ENCODE data around the gene DNAJC27. TPM values are rescaled to one million over a fixed set of nuclear protein-coding genes. Genes with fewer than 3 reads are reported as not detected.

Gene DNAJC27
- total RNA-seq, 4 donors from 2014 or later, result 2.7 to 12.4 (median 7.8) TPM

GRCh38 chr2:24917086-24917485, 54.7 kb downstream of the DNAJC27 start:
- H3K27me3 ChIP-seq, result no peaks in the 10 kb centered on the region
- H3K27ac ChIP-seq, result no peak overlapping the region
- peaks cover 0 to 40% (median 5%) of the 10 kb centered on the region in 4 donors for H3K4me1 ChIP-seq
- TF ChIP-seq, protein P1, sequence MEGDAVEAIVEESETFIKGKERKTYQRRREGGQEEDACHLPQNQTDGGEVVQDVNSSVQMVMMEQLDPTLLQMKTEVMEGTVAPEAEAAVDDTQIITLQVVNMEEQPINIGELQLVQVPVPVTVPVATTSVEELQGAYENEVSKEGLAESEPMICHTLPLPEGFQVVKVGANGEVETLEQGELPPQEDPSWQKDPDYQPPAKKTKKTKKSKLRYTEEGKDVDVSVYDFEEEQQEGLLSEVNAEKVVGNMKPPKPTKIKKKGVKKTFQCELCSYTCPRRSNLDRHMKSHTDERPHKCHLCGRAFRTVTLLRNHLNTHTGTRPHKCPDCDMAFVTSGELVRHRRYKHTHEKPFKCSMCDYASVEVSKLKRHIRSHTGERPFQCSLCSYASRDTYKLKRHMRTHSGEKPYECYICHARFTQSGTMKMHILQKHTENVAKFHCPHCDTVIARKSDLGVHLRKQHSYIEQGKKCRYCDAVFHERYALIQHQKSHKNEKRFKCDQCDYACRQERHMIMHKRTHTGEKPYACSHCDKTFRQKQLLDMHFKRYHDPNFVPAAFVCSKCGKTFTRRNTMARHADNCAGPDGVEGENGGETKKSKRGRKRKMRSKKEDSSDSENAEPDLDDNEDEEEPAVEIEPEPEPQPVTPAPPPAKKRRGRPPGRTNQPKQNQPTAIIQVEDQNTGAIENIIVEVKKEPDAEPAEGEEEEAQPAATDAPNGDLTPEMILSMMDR (IDR thresholded peaks at IDR 0.05), result no peak
- TF ChIP-seq POLR2A (IDR thresholded peaks at IDR 0.05), result no peak
- H3K9me3 ChIP-seq, result no peaks in the 10 kb centered on the region
- no peak for DNase-seq
- H3K36me3 ChIP-seq, result no peaks in the 10 kb centered on the region
- H3K4me3 ChIP-seq, result peak overlapping the region in 1 of 4 donors; percentile 88

- Histone ChIP-seq H3K9me3 (no peaks in the 10 kb centered on the region), H3K4me1 (peaks cover 0 to 36% (median 5%) of the 10 kb centered on the region in 4 donors), H3K27ac (peak overlapping the region in 1 of 4 donors; percentile 30), H3K4me3 (no peak overlapping the region), H3K27me3 (no peaks in the 10 kb centered on the region), H3K36me3 (no peaks in the 10 kb centered on the region)
- TF ChIP-seq POLR2A (IDR thresholded peaks at IDR 0.05), result no peak
- TF ChIP-seq, protein P1 (IDR thresholded peaks at IDR 0.05), result no peak
- DNase-seq, result no peak
These were observed 56.0 kb downstream of the DNAJC27 start for GRCh38 chr2:24915796-24916195.

GRCh38 chr2:24915175-24915574, 56.6 kb downstream of the DNAJC27 start:
- Histone ChIP-seq H3K27me3 (no peaks in the 10 kb centered on the region), H3K4me3 (no peak overlapping the region), H3K27ac (peak overlapping the region in 1 of 4 donors; percentile 30), H3K36me3 (no peaks in the 10 kb centered on the region), H3K9me3 (no peaks in the 10 kb centered on the region), H3K4me1 (peaks cover 0 to 32% (median 5%) of the 10 kb centered on the region in 4 donors)
- no peak for DNase-seq
- TF ChIP-seq, protein P1 (IDR thresholded peaks at IDR 0.05), result no peak
- TF ChIP-seq POLR2A (IDR thresholded peaks at IDR 0.05), result no peak

GRCh38 chr2:24914713-24915112, 57.0 kb downstream of the DNAJC27 start:
- H3K36me3 ChIP-seq, result no peaks in the 10 kb centered on the region
- H3K27ac ChIP-seq, result peak overlapping the region in 1 of 4 donors; percentile 1
- no peak overlapping the region for H3K4me3 ChIP-seq
- H3K4me1 ChIP-seq, result peaks cover 0 to 32% (median 5%) of the 10 kb centered on the region in 4 donors
- DNase-seq, result peak in 2 of 3 donors; percentile 54 to 62
- no peaks in the 10 kb centered on the region for H3K27me3 ChIP-seq
- TF ChIP-seq, protein P1 (IDR thresholded peaks at IDR 0.05), result no peak
- no peak for TF ChIP-seq POLR2A (IDR thresholded peaks at IDR 0.05)
- H3K9me3 ChIP-seq, result no peaks in the 10 kb centered on the region

DNA sequence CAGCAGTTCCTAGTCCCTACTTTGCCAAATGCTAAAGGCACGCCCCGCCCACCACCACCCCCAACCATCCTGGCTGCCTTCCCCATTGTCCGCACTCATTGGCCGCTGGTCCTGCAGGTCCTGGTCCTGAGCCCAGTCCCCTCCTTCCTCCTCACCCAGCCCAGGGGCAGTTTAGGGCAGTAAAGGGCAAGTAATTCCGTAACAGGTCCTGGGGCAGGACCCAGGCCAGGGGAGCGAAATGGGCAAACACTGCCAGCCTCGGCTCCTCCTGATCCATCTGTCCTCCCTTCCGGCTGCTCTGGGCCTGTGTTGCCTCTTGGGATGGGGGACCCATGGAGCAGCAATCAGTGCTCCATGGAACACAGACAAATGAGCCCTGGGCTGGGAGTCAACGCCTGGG, 57.8 kb downstream of the DNAJC27 start:
- no peaks in the 10 kb centered on the region for H3K36me3 ChIP-seq
- H3K9me3 ChIP-seq, result no peaks in the 10 kb centered on the region
- H3K4me1 ChIP-seq, result peaks cover 0 to 26% (median 3%) of the 10 kb centered on the region in 4 donors
- H3K27me3 ChIP-seq, result no peaks in the 10 kb centered on the region
- H3K4me3 ChIP-seq, result no peak overlapping the region
- H3K27ac ChIP-seq, result peak overlapping the region in 1 of 4 donors; percentile 1
- peak in 1 of 3 donors; percentile 25 for DNase-seq
- TF ChIP-seq POLR2A (IDR thresholded peaks at IDR 0.05), result no peak
- TF ChIP-seq, protein P1 (IDR thresholded peaks at IDR 0.05), result no peak

- Histone ChIP-seq H3K36me3 (no peaks in the 10 kb centered on the region), H3K4me3 (no peak overlapping the region), H3K4me1 (peaks cover 0 to 19% (median 0%) of the 10 kb centered on the region in 4 donors), H3K27ac (peak overlapping the region in 1 of 4 donors; percentile 62), H3K9me3 (no peaks in the 10 kb centered on the region), H3K27me3 (no peaks in the 10 kb centered on the region)
- no peak for TF ChIP-seq POLR2A (IDR thresholded peaks at IDR 0.05)
- TF ChIP-seq, protein P1 (IDR thresholded peaks at IDR 0.05), result no peak
- DNase-seq, result peak in 1 of 3 donors; percentile 43
These were observed 58.8 kb downstream of the DNAJC27 start for GRCh38 chr2:24912986-24913385.
